ENCODE results near the gene DCUN1D5. TPM values are rescaled to one million over a fixed set of nuclear protein-coding genes. Genes with fewer than 3 reads are reported as not detected.

DCUN1D5 gene
- total and polyA plus RNA-seq, 2 of the 8 experiments (the other 6 are each of a cell fraction or from before 2014, with no cell fraction given): 76.1 to 95.4 TPM

- H2BK120ac ChIP-seq (replicated peaks; ENCODE audit: low read depth, low read length): no peak overlapping the region
- no peaks in the 10 kb centered on the region for H3K4me1 ChIP-seq (replicated peaks in 1 of 4; ENCODE audit: control insufficient read depth in 3 of 4, insufficient read depth in 4 of 4, low read length in 3 of 4)
- H2BK20ac ChIP-seq (ENCODE audit: low read length): no peak overlapping the region
- H3K4me2 ChIP-seq (ENCODE audit: insufficient read depth in 1 of 2, low read depth in 2 of 2, low read length in 2 of 2): no peak overlapping the region
- H3K79me2 ChIP-seq (ENCODE audit: control insufficient read depth in 1 of 2, insufficient read depth in 2 of 2, low read length in 2 of 2): peaks cover 8 to 92% of the 10 kb centered on the region in 2 experiments
- ChIA-PET POLR2A (ENCODE audit: partially characterized antibody) (interaction anchor here (0.8 to 1.8 kb wide), 3 partner anchors 8 to 14 kb away, joined by 3 to 6 read pairs (median 4); no protein-coding TSS in a partner anchor), CTCF (ENCODE audit: partially characterized antibody) (interaction anchor here (1.0 kb wide), 1 partner anchor 31 kb away, joined by 4 read pairs; no protein-coding TSS in a partner anchor)
- H4K91ac ChIP-seq (replicated peaks; ENCODE audit: insufficient read length, low read length): no peak overlapping the region
- H3K4me3 ChIP-seq (ENCODE audit: extremely low read depth in 1 of 4, insufficient read depth in 2 of 4, low read depth in 3 of 4, low read length in 4 of 4): no peak overlapping the region
- no peak overlapping the region for H3K14ac ChIP-seq (ENCODE audit: insufficient read length)
- DNase-seq (ENCODE audit: low read depth in 1 of 2, low spot score in 2 of 2): no peak
- H2AFZ ChIP-seq (ENCODE audit: low read length): no peak overlapping the region
- H2BK15ac ChIP-seq (ENCODE audit: low read length): no peak overlapping the region
- peaks cover 2 to 87% (median 16%) of the 10 kb centered on the region in 4 experiments; a peak in 7 of 8 replicates for H3K36me3 ChIP-seq (ENCODE audit: control insufficient read depth in 2 of 4, insufficient read depth in 4 of 4, low read length in 3 of 4)
- H3K9ac ChIP-seq (replicated peaks in 1 of 4; ENCODE audit: extremely low read depth in 1 of 4, low read depth in 3 of 4, low read length in 3 of 4): no peak overlapping the region
- H3K18ac ChIP-seq (ENCODE audit: extremely low read depth, low read length): no peak overlapping the region
- H3K27ac ChIP-seq (ENCODE audit: low read depth, low read length): no peak overlapping the region
- no peaks in the 10 kb centered on the region for H3K79me1 ChIP-seq (ENCODE audit: low read depth, low read length)
- H3K9me3 ChIP-seq (ENCODE audit: insufficient read depth in 2 of 2, low read depth in 1 of 2, low read length in 1 of 2): no peaks in the 10 kb centered on the region
- 94% methylated on average over 1 of the region's 1 CpG; no CpG with 5 or more reads in 1 of the 2 experiments for WGBS, 2 experiments (ENCODE audit: extremely low coverage in 1 of 2, insufficient coverage in 1 of 2, insufficient read length in 1 of 2, insufficient replicate concordance in 2 of 2, low coverage in 1 of 2, low lambda C conversion rate in 2 of 2, missing lambda C conversion rate in 1 of 2)
- peaks cover 2 to 5% of the 10 kb centered on the region in 2 experiments for H4K20me1 ChIP-seq (replicated peaks in 1 of 2; ENCODE audit: control insufficient read depth in 1 of 2, insufficient read depth in 2 of 2, low read length in 2 of 2)
- no peaks in the 10 kb centered on the region for H3K23me2 ChIP-seq (ENCODE audit: low read depth, low read length)
- H3K27me3 ChIP-seq (replicated peaks in 1 of 4; ENCODE audit: control insufficient read depth in 3 of 4, extremely low read depth in 1 of 4, insufficient read depth in 3 of 4, low read length in 3 of 4): no peaks in the 10 kb centered on the region
- no peak overlapping the region for H4K8ac ChIP-seq (ENCODE audit: extremely low read depth, insufficient read depth, low read length)
- no peak overlapping the region for H2BK12ac ChIP-seq (ENCODE audit: low read depth, low read length)
- no peak for FAIRE-seq
- no peak overlapping the region for H2AK5ac ChIP-seq (ENCODE audit: low read depth, low read length)
- H4K5ac ChIP-seq (ENCODE audit: insufficient read length, low read depth, low read length): no peak overlapping the region
- H3K23ac ChIP-seq (ENCODE audit: insufficient read length): no peak overlapping the region
- no peak overlapping the region for H2BK5ac ChIP-seq (ENCODE audit: low read depth, low read length)
- H3K56ac ChIP-seq (replicated peaks; ENCODE audit: insufficient read length, low read depth, low read length): no peak overlapping the region
- no peak overlapping the region for H3K4ac ChIP-seq (replicated peaks; ENCODE audit: insufficient read length, low read depth, low read length)
- no peak for TF ChIP-seq TAF1 (IDR thresholded peaks at IDR 0.05; ENCODE audit: low read depth, low read length)
- no peak for TF ChIP-seq CHD2 (IDR thresholded peaks at IDR 0.05; ENCODE audit: low read length)
- no peak for TF ChIP-seq RFX5 (IDR thresholded peaks at IDR 0.05; ENCODE audit: borderline replicate concordance, low read depth, low read length)
- TF ChIP-seq MAFK (IDR thresholded peaks at IDR 0.05; ENCODE audit: low read depth, low read length): no peak
- TF ChIP-seq CTBP2 (IDR thresholded peaks at IDR 0.05; ENCODE audit: borderline replicate concordance, insufficient read depth, insufficient read length, low read length): no peak
- TF ChIP-seq TAF7 (optimal IDR thresholded peaks at IDR 0.05; ENCODE audit: borderline replicate concordance, low read depth, low read length): no peak
- TF ChIP-seq, protein P1, sequence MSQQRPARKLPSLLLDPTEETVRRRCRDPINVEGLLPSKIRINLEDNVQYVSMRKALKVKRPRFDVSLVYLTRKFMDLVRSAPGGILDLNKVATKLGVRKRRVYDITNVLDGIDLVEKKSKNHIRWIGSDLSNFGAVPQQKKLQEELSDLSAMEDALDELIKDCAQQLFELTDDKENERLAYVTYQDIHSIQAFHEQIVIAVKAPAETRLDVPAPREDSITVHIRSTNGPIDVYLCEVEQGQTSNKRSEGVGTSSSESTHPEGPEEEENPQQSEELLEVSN (IDR thresholded peaks at IDR 0.05): no peak
- TF ChIP-seq GTF2F1 (IDR thresholded peaks at IDR 0.05; ENCODE audit: borderline replicate concordance, low read depth, low read length): no peak
- TF ChIP-seq EGR1 (IDR thresholded peaks at IDR 0.05; ENCODE audit: borderline replicate concordance, low read depth, low read length): no peak
- no peak for TF ChIP-seq RNF2 (IDR thresholded peaks at IDR 0.05; ENCODE audit: borderline replicate concordance, low read depth, low read length, missing control alignments, poor library complexity, severe bottlenecking)
- no peak for TF ChIP-seq FOSL1 (IDR thresholded peaks at IDR 0.05; ENCODE audit: insufficient read depth, low read depth, low read length)
- no peak for TF ChIP-seq CBX8 (IDR thresholded peaks at IDR 0.05; ENCODE audit: borderline replicate concordance, low read depth, low read length)
These were observed 6.1 kb downstream of the DCUN1D5 start for GRCh38 chr11:103085758-103086365.
